Ishikawa (cell line): ENCODE data around the gene MZB1.

ENCODE experiments used
- CEBPB ChIP-seq: IDR thresholded peaks from 2 replicates; pipeline ENCODE4 v1.6.1; 2012
- CREB1 ChIP-seq: IDR thresholded peaks from 2 replicates; pipeline ENCODE4 v1.6.1; 2012; ENCODE audit warnings: low read depth
- EGR1 ChIP-seq: IDR thresholded peaks from 2 replicates; pipeline ENCODE4 v1.6.1; 2012
- EP300 ChIP-seq: IDR thresholded peaks from 2 replicates; pipeline ENCODE4 v1.6.1; 2012; ENCODE audit warnings: borderline replicate concordance
- FOXM1 ChIP-seq: IDR thresholded peaks from 2 replicates; pipeline ENCODE4 v1.6.1; 2012; ENCODE audit warnings: low read depth, borderline replicate concordance
- NFIC ChIP-seq: IDR thresholded peaks from 2 replicates; pipeline ENCODE4 v1.6.1; 2012
- RAD21 ChIP-seq: IDR thresholded peaks from 2 replicates; pipeline ENCODE4 v1.6.1; 2012; ENCODE audit warnings: low read depth
- TAF1 ChIP-seq: IDR thresholded peaks from 2 replicates; pipeline ENCODE4 v1.6.1; 2012; ENCODE audit warnings: low read depth, mild to moderate bottlenecking
- TCF12 ChIP-seq: IDR thresholded peaks from 2 replicates; pipeline ENCODE4 v1.6.1; 2012; ENCODE audit warnings: low read depth
- TEAD4 ChIP-seq: IDR thresholded peaks from 2 replicates; pipeline ENCODE4 v1.6.1; 2012
- YY1 ChIP-seq: IDR thresholded peaks from 2 replicates; pipeline ENCODE4 v1.6.1; 2012; ENCODE audit warnings: low read depth
- ZBTB7A ChIP-seq: IDR thresholded peaks from 2 replicates; pipeline ENCODE4 v1.6.1; 2012; ENCODE audit warnings: low read depth
- TF ChIP-seq, protein P1 (sequence below): IDR thresholded peaks from 2 replicates; pipeline ENCODE4 v1.6.1; 2012
- TF ChIP-seq, protein P2 (sequence below): IDR thresholded peaks from 2 replicates; pipeline ENCODE4 v1.6.1; 2012
- TF ChIP-seq, protein P3 (sequence below): IDR thresholded peaks from 2 replicates; pipeline ENCODE4 v1.6.1; 2012; ENCODE audit warnings: low read depth, mild to moderate bottlenecking

The MZB1 gene

DNA sequence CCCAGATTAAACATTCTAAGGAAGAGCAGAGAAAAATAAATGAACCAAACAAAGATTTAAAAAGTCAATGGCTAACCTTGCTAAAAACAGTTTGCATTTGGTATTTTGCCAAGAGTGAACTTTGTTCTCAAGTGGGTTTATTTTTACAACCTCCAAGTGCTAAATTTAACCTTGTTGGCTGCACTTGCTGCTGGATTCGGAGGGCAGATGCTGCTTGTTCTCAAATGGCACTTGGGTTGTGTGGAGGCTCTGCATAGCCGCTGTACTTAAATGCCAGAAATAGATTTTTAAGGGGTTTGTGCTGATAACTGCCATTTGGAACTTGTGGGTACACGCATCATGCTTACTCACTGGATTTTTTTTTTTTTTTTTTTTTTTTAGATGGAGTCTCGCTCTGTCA lies 27.5 kb upstream of the MZB1 start:
- TF ChIP-seq ZBTB7A (no peak), EGR1 (no peak), TAF1 (no peak), YY1 (no peak), FOXM1 (no peak), NFIC (no peak), RAD21 (no peak), TCF12 (no peak), EP300 (no peak), CEBPB (no peak), CREB1 (no peak), TEAD4 (no peak)
- TF ChIP-seq, protein P1, sequence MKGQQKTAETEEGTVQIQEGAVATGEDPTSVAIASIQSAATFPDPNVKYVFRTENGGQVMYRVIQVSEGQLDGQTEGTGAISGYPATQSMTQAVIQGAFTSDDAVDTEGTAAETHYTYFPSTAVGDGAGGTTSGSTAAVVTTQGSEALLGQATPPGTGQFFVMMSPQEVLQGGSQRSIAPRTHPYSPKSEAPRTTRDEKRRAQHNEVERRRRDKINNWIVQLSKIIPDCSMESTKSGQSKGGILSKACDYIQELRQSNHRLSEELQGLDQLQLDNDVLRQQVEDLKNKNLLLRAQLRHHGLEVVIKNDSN: no peak
- TF ChIP-seq, protein P2, sequence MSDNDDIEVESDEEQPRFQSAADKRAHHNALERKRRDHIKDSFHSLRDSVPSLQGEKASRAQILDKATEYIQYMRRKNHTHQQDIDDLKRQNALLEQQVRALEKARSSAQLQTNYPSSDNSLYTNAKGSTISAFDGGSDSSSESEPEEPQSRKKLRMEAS: no peak
- TF ChIP-seq, protein P3, sequence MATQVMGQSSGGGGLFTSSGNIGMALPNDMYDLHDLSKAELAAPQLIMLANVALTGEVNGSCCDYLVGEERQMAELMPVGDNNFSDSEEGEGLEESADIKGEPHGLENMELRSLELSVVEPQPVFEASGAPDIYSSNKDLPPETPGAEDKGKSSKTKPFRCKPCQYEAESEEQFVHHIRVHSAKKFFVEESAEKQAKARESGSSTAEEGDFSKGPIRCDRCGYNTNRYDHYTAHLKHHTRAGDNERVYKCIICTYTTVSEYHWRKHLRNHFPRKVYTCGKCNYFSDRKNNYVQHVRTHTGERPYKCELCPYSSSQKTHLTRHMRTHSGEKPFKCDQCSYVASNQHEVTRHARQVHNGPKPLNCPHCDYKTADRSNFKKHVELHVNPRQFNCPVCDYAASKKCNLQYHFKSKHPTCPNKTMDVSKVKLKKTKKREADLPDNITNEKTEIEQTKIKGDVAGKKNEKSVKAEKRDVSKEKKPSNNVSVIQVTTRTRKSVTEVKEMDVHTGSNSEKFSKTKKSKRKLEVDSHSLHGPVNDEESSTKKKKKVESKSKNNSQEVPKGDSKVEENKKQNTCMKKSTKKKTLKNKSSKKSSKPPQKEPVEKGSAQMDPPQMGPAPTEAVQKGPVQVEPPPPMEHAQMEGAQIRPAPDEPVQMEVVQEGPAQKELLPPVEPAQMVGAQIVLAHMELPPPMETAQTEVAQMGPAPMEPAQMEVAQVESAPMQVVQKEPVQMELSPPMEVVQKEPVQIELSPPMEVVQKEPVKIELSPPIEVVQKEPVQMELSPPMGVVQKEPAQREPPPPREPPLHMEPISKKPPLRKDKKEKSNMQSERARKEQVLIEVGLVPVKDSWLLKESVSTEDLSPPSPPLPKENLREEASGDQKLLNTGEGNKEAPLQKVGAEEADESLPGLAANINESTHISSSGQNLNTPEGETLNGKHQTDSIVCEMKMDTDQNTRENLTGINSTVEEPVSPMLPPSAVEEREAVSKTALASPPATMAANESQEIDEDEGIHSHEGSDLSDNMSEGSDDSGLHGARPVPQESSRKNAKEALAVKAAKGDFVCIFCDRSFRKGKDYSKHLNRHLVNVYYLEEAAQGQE: no peak

DNA sequence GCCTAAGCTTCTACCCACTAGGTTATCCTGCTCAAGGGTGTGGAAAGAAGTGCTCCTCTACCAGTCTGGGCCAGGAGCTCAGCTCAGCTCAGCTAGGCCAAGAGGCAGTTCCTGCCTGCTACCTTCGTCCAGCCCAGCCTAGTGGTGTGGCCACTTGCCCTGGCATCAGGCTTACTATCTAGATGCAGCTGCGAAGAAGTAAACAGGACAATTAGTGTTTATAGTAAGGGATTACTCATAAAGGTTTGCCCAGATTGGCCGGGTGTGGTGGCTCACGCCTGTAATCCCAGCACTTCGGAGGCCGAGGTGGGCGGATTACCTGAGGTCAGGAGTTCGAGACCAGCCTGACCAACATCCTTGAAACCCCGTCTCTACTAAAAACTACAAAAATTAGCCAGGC lies 26.9 kb upstream of the MZB1 start:
- TF ChIP-seq TAF1: no peak
- TF ChIP-seq, protein P1: no peak
- TF ChIP-seq NFIC: no peak
- TF ChIP-seq EP300: no peak
- TF ChIP-seq TCF12: no peak
- no peak for TF ChIP-seq CEBPB
- TF ChIP-seq CREB1: no peak
- TF ChIP-seq RAD21: no peak
- no peak for TF ChIP-seq TEAD4
- no peak for TF ChIP-seq ZBTB7A
- TF ChIP-seq, protein P2: no peak
- TF ChIP-seq EGR1: no peak

DNA sequence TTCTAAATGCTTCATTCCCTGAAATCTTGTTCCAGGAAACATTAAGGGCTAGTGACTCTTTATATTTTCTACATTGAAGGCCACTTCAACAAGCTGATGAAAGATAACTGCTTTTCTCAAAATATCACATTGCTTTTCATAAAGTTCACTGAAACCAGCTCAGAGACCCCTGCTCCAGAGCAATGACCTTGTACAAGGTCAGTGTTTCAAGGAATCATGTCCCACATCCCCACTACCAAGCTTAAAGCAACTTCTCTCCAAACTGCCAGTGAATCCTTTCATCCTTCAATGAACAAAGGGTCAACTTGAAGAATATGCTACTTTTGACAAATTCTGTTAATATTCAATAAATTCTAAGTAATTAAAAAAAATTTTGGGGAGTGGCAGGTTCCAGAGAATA lies 26.2 kb upstream of the MZB1 start:
- TF ChIP-seq TCF12 (no peak), YY1 (no peak), FOXM1 (no peak), CREB1 (no peak), NFIC (no peak), TAF1 (no peak), TEAD4 (no peak), EP300 (no peak), RAD21 (no peak), ZBTB7A (no peak), CEBPB (no peak), EGR1 (no peak)
- TF ChIP-seq, protein P3: no peak
- TF ChIP-seq, protein P2: no peak
- TF ChIP-seq, protein P1: no peak

DNA sequence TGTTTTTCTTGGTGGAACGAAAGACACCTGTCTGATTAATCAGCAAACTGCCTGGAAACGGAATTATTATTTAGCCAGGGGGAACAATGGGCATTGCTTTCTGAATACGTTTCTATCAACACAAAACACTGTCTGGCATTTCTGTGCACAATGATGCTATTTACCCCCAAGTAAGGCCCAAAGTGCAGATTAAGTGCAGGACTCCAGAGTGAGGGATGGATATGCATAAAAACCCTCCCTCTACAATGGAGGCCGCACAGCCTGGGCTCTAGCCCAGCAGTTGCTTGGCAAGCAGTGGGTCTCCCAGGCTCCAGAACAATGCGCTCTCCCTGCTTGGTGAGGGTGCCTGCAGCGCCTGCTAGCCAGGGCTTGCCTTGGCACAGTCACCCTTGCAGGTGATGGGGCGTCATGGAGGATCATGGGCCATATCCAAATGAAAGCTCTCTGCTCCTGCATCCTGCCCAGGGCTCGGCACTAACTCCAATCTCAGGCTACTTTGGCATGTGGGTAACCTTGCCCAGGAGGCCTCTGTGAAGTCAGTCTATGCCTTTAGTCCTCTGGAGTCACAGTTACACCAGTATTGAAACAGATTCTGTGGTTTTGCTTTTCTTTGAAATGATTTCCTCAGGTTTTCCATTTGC lies 25.6 kb upstream of the MZB1 start:
- TF ChIP-seq, protein P3: no peak
- no peak for TF ChIP-seq RAD21
- TF ChIP-seq TCF12: no peak
- no peak for TF ChIP-seq CEBPB
- TF ChIP-seq EGR1: no peak
- no peak for TF ChIP-seq TEAD4
- no peak for TF ChIP-seq NFIC
- no peak for TF ChIP-seq EP300
- no peak for TF ChIP-seq CREB1
- TF ChIP-seq ZBTB7A: no peak
- no peak for TF ChIP-seq TAF1
